Activated gamma-delta T cell (primary cell): ENCODE measurements around the gene WDR90.

Experiments
- DNase-seq: peaks from one replicate; lab custom pipeline; 2025; lab: John Stamatoyannopoulos, UW

WDR90 gene

GRCh38 chr16:626787-627453 is 22.2 kb upstream of the WDR90 start:
- DNase-seq: no peak

GRCh38 chr16:627454-628239 is 21.5 kb upstream of the WDR90 start:
- DNase-seq: no peak

- DNase-seq: no peak
Observed at GRCh38 chr16:628321-629061, 20.7 kb upstream of the WDR90 start.

- DNase-seq: no peak
Observed at GRCh38 chr16:629185-629832, 19.9 kb upstream of the WDR90 start.

GRCh38 chr16:629833-630248 is 19.3 kb upstream of the WDR90 start:
- no peak for DNase-seq

- no peak for DNase-seq
Observed at GRCh38 chr16:630249-630814, 18.8 kb upstream of the WDR90 start.

GRCh38 chr16:630815-631405 is 18.3 kb upstream of the WDR90 start, which contains the start of gene WFIKKN1:
Gene WFIKKN1, plus strand, starts transcription at chr16:630985. Its CDS starts 269 bp downstream, at chr16:631254.
- no peak for DNase-seq

- DNase-seq: no peak
Observed at GRCh38 chr16:631808-632358, 17.3 kb upstream of the WDR90 start.

- no peak for DNase-seq
Observed at GRCh38 chr16:632486-633335, 16.5 kb upstream of the WDR90 start.

- no peak for DNase-seq
Observed at GRCh38 chr16:633336-634050, 15.7 kb upstream of the WDR90 start.

GRCh38 chr16:634051-634670 is 15.0 kb upstream of the WDR90 start:
- no peak for DNase-seq

- DNase-seq: no peak
Observed at GRCh38 chr16:634996-635395, 14.2 kb upstream of the WDR90 start.

- no peak for DNase-seq
Observed at GRCh38 chr16:635573-636205, 13.5 kb upstream of the WDR90 start.

GRCh38 chr16:636206-637080 is 12.7 kb upstream of the WDR90 start, which contains the start of gene METTL26:
Gene METTL26, minus strand, starts transcription at chr16:636305. Its CDS starts 15 bp downstream, at chr16:636290.
- peak; percentile 83 for DNase-seq

GRCh38 chr16:637081-638018 is 11.8 kb upstream of the WDR90 start:
- DNase-seq: peak; percentile 85

- DNase-seq: no peak
Observed at GRCh38 chr16:638034-638543, 11.1 kb upstream of the WDR90 start.
